ENCODE data around the gene SRGAP1. TPM values are rescaled to one million over a fixed set of nuclear protein-coding genes. Genes with fewer than 3 reads are reported as not detected.
A peak's percentile ranks its signal among the peaks of the same experiment; 100 is the strongest.

SRGAP1 gene
- polyA plus RNA-seq, 1 donor (not counting 4 experiments of a cell fraction or from before 2014, with no cell fraction given) = 4.5 TPM

DNA sequence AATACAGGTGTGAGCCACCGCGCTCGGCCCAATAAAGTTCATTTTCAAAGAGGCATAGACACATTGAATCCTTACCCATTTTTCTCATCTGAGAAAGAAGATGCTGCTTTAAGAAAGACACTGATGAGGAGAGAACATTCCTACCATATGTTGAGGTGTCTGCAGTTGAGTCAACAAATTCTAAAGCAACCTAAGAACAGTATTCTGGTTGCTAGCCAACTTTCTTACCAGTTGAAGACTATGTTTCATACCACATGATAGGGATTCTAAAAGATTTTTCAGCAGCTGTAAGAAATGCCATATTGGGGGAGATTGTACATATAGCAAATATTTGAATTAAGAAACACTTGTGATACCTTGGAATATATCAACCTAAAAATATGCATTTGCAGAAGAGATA, 160.1 kb downstream of the SRGAP1 start:
- Histone ChIP-seq H3K27me3 (ENCODE audit: control insufficient read depth, extremely low read depth, insufficient read depth, low read length) (no peaks in the 10 kb centered on the region), H3K27ac (ENCODE audit: control insufficient read depth, insufficient read depth, low read length) (no peak overlapping the region), H3K36me3 (ENCODE audit: control insufficient read depth in 2 of 2, extremely low read depth in 1 of 2, insufficient read depth in 2 of 2, low read length in 2 of 2) (no peaks in the 10 kb centered on the region), H3K9me3 (ENCODE audit: control insufficient read depth, low read depth, low read length) (no peaks in the 10 kb centered on the region), H2AFZ (ENCODE audit: control insufficient read depth, low read length) (no peak overlapping the region), H4K20me1 (ENCODE audit: control insufficient read depth, extremely low read depth, insufficient read depth, low read length) (no peaks in the 10 kb centered on the region), H3K4me2 (ENCODE audit: control insufficient read depth, extremely low read depth, insufficient read depth, low read depth, low read length) (no peak overlapping the region), H3K9me1 (ENCODE audit: control insufficient read depth, extremely low read depth, insufficient read depth, low read length) (no peaks in the 10 kb centered on the region), H3K9ac (ENCODE audit: control insufficient read depth, extremely low read depth, insufficient read depth, low read length) (no peak overlapping the region), H3K79me2 (ENCODE audit: control insufficient read depth, insufficient read depth, low read length) (no peaks in the 10 kb centered on the region), H3K4me3 (ENCODE audit: control insufficient read depth in 2 of 3, extremely low read depth in 1 of 3, insufficient read depth in 2 of 3, low read depth in 1 of 3, low read length in 3 of 3) (no peak overlapping the region), H3K4me1 (ENCODE audit: control insufficient read depth, extremely low read depth, insufficient read depth, low read length) (peaks cover 3% of the 10 kb centered on the region)
- FAIRE-seq (no peak), DNase-seq (ENCODE audit: low read depth, low spot score) (no peak)
- dilution Hi-C loops (cut with MboI; ENCODE audit: extremely low pct_ligation_motif_present, low sequenced_read_pairs) = no loop called here
- TF ChIP-seq, protein P1, sequence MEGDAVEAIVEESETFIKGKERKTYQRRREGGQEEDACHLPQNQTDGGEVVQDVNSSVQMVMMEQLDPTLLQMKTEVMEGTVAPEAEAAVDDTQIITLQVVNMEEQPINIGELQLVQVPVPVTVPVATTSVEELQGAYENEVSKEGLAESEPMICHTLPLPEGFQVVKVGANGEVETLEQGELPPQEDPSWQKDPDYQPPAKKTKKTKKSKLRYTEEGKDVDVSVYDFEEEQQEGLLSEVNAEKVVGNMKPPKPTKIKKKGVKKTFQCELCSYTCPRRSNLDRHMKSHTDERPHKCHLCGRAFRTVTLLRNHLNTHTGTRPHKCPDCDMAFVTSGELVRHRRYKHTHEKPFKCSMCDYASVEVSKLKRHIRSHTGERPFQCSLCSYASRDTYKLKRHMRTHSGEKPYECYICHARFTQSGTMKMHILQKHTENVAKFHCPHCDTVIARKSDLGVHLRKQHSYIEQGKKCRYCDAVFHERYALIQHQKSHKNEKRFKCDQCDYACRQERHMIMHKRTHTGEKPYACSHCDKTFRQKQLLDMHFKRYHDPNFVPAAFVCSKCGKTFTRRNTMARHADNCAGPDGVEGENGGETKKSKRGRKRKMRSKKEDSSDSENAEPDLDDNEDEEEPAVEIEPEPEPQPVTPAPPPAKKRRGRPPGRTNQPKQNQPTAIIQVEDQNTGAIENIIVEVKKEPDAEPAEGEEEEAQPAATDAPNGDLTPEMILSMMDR (optimal IDR thresholded peaks at IDR 0.05 in 1 of 3, IDR thresholded peaks at IDR 0.05 in 1 of 3, conservative IDR thresholded peaks at IDR 0.05 in 1 of 3; ENCODE audit: extremely low read depth in 1 of 3, insufficient read depth in 2 of 3, low read length in 3 of 3) = no peak
- no peak for TF ChIP-seq EZH2 (IDR thresholded peaks at IDR 0.05; ENCODE audit: low read length)

DNA sequence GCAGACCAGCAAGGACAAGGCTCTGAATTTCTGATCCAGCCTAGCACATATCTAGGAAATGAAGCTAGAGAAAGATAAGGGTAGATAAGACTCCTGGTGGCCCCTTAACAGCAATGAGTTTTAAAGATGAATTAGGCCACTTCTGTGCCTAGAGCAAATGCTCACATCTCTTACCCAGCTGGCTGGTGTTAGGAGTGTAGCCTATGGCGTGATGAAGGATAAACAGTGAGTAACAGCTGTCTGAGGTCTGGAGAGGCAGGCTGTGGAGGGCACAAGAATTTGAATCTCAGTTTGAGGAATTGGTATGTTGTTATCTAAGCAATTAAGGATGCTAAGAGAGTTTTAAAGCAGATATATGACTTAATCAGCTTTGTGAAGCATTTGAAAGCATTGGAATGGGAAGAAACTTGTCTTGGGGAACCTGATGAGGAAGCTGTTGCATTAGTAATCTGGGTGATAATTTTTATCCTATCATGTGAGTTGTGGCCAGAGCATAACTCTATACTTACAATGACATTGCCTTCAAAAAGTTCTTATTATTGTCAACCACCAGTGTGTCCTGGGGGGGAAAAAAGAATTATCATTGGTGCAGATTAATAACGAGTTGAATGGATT, 161.8 kb downstream of the SRGAP1 start:
- Histone ChIP-seq H3K27me3 (ENCODE audit: control insufficient read depth, extremely low read depth, insufficient read depth, low read length) (no peaks in the 10 kb centered on the region), H2AFZ (ENCODE audit: control insufficient read depth, low read length) (no peak overlapping the region), H3K27ac (ENCODE audit: control insufficient read depth, insufficient read depth, low read length) (no peak overlapping the region), H3K9me1 (ENCODE audit: control insufficient read depth, extremely low read depth, insufficient read depth, low read length) (no peaks in the 10 kb centered on the region), H3K36me3 (ENCODE audit: control insufficient read depth in 2 of 2, extremely low read depth in 1 of 2, insufficient read depth in 2 of 2, low read length in 2 of 2) (no peaks in the 10 kb centered on the region), H3K4me2 (ENCODE audit: control insufficient read depth, extremely low read depth, insufficient read depth, low read depth, low read length) (no peak overlapping the region), H3K9me3 (ENCODE audit: control insufficient read depth, low read depth, low read length) (no peaks in the 10 kb centered on the region), H3K4me1 (ENCODE audit: control insufficient read depth, extremely low read depth, insufficient read depth, low read length) (peaks cover 3% of the 10 kb centered on the region), H3K79me2 (ENCODE audit: control insufficient read depth, insufficient read depth, low read length) (no peaks in the 10 kb centered on the region), H3K9ac (ENCODE audit: control insufficient read depth, extremely low read depth, insufficient read depth, low read length) (no peak overlapping the region), H4K20me1 (ENCODE audit: control insufficient read depth, extremely low read depth, insufficient read depth, low read length) (no peaks in the 10 kb centered on the region), H3K4me3 (ENCODE audit: control insufficient read depth in 2 of 3, extremely low read depth in 1 of 3, insufficient read depth in 2 of 3, low read depth in 1 of 3, low read length in 3 of 3) (no peak overlapping the region)
- TF ChIP-seq, protein P1 (optimal IDR thresholded peaks at IDR 0.05 in 1 of 3, IDR thresholded peaks at IDR 0.05 in 1 of 3, conservative IDR thresholded peaks at IDR 0.05 in 1 of 3; ENCODE audit: extremely low read depth in 1 of 3, insufficient read depth in 2 of 3, low read length in 3 of 3) = no peak
- no peak for TF ChIP-seq EZH2 (IDR thresholded peaks at IDR 0.05; ENCODE audit: low read length)
- dilution Hi-C loops (cut with MboI; ENCODE audit: extremely low pct_ligation_motif_present, low sequenced_read_pairs) = no loop called here
- FAIRE-seq (peak; percentile 51), DNase-seq (ENCODE audit: low read depth, low spot score) (no peak)
